NK-92 (cell line): Measurements from ENCODE around the gene KCNIP3.
"Not testable (repeated sequence)": the region's sequence is repeated elsewhere in the genome, so short reads cannot be mapped to it uniquely, and the experiment has no call there.

Experiments
- DNase-seq: peaks from one replicate; lab custom pipeline; 2025; ENCODE audit not compliant: unreplicated experiment; lab: John Stamatoyannopoulos, UW

KCNIP3 gene

DNA sequence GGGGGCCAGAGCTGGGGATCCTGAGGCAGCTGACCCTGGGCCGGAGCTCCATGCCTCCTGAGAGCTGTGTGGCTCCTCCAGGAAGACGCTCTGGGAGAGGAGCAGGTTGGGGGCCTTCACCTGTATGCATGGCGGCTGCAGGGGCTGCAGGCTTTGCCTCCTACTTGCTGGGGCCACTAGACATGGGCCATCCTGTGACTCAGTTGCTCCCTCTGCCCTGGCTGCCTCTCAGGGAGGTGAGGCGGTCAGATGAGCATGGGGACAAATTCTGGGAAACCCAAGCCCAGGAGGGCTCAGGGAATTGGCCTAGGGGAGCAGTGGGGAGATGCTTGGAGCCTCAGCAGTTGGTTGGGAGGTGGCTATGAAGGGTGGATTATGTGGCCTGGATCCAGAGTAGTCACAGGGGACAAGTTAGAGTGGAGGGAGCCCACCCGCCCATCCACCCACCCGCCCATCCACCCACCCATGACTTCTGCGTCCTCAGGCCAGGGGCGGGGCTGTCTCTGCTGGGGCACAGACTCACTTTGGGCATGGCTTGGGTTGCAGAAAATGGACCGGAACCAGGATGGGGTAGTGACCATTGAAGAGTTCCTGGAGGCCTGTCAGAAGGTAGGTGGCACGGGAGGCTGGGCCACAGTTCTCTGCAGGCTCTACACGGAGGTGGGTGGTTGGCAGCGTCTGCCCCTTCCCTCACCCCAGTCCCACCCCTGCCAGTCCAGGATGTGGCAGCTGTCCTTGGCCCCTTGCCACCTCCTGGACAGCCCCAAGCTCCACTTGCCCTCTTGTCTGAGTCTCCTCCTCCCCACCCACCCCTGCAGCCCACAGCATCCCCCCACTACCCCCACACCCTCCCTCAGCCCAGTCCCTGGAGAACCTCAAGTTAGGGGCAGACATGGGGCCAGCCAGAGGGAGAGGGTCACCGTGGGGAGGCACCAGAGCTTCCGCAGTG lies 85.8 kb downstream of the KCNIP3 start:
- DNase-seq, result no peak

DNA sequence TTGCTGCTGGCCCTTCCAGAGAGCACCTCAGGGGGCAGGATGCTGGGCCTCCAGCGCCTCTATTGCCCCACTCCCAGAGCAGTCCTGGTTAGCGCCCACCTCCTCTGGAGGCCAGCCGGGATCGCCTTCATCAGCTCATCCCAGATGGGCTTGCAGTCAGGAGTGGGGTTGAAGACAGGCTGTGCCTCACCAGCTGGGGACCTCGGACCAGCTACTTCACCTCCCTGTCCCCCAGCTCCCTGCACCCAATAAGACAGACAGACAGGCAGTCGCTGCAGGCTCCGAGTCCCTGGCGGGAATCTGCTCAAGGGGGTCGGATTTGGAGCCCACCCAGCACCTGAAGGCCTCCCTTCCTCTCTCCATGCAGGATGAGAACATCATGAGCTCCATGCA lies 86.5 kb downstream of the KCNIP3 start:
- no peak for DNase-seq

DNA sequence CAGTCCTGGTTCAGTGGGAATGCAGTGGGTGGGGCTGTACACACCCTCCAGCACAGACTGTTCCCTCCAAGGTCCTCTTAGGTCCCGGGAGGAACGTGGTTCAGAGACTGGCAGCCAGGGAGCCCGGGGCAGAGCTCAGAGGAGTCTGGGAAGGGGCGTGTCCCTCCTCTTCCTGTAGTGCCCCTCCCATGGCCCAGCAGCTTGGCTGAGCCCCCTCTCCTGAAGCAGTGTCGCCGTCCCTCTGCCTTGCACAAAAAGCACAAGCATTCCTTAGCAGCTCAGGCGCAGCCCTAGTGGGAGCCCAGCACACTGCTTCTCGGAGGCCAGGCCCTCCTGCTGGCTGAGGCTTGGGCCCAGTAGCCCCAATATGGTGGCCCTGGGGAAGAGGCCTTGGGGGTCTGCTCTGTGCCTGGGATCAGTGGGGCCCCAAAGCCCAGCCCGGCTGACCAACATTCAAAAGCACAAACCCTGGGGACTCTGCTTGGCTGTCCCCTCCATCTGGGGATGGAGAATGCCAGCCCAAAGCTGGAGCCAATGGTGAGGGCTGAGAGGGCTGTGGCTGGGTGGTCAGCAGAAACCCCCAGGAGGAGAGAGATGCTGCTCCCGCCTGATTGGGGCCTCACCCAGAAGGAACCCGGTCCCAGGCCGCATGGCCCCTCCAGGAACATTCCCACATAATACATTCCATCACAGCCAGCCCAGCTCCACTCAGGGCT lies 87.9 kb downstream of the KCNIP3 start:
- no peak for DNase-seq

DNA sequence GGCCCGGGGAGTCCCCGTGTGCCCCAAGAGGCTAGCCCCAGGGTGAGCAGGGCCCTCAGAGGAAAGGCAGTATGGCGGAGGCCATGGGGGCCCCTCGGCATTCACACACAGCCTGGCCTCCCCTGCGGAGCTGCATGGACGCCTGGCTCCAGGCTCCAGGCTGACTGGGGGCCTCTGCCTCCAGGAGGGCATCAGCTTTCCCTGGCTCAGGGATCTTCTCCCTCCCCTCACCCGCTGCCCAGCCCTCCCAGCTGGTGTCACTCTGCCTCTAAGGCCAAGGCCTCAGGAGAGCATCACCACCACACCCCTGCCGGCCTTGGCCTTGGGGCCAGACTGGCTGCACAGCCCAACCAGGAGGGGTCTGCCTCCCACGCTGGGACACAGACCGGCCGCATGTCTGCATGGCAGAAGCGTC lies 88.4 kb downstream of the KCNIP3 start:
- no peak for DNase-seq

DNA sequence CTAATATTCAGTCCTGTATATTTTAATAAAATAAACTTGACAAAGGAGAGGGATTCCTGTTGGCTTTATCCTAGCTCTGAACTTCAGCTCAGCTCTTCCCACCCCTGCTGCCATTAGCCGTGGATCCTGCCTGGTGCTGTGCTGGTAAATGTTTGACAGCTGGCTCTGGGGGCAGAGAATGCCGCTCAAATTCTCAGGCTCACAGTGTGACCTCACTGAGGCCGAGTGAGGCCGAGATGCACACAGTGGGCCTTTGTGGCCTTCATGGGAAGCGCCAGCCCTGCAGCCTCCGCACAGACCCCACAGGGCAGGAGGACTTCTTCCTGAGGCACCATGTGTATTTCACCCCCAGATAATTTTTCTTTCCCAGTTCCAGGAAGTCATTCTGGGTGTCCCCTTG lies 88.9 kb downstream of the KCNIP3 start:
- no peak for DNase-seq

DNA sequence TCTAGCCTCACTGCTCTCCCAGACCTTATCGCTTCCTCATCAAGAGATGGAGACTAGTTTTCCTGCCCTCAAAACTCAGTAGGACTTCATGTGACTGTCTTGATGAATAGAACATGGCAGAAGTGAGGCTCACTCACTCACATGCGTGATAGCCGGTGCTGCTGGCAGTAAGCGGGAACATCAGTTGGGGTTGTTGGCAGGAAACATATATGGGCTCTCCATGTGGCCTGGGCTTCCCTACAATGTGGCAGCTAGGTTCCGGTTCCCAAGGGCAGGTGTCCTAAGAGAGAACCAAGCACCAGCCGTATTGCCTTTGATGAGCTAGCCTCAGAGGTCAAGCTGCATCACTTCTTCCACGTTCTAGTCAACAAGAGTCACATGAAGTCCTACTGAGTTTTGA lies 90.2 kb downstream of the KCNIP3 start:
- DNase-seq, result no peak

DNA sequence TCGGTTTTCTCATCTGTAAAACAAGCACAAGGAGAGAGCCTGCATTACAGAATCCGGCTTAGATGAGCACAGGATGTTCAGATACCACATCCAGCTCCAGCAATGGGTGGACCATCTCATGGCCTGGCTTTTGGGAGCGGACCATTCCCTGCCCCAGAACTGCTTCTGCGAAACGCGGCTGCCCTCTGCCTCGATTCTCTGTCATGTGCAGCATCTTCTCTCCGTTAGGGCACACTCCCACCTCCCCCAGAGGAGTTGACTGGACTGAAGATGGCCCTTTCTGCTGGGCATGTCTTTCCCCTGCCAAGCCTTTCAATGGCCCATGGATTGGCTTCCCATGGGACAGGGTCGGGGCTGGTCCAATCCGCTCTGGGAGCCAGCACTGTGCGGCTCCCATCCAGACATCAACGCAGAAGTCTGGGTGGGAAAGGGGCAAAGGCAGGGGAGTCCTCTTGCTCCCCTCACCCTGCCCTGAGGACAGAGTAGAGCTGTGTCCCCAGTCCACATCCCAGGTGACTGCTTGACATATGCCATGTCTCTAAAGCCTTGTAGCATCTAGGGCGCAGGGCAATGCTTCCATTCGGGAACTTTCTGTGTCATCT lies 91.0 kb downstream of the KCNIP3 start:
- DNase-seq, result no peak

DNA sequence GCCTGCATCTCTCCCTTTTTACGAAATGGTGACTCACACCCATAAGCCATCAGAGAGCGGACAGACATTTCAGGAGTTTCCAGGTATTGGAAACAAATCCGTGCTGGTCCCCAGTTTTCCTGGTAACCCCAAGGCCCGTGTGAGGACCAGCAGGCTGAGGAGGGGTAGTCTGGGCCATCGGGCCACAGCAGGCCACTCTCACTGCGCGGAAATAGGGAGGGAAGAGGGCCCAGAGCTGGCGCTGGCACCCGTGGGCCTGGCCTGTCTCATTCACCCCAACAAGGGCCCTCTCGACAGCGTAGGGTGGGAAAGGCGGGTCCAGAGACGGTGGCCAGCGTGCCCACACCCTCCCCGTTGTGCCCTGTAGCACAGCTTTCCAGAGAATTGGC lies 91.7 kb downstream of the KCNIP3 start:
- DNase-seq, result no peak

DNA sequence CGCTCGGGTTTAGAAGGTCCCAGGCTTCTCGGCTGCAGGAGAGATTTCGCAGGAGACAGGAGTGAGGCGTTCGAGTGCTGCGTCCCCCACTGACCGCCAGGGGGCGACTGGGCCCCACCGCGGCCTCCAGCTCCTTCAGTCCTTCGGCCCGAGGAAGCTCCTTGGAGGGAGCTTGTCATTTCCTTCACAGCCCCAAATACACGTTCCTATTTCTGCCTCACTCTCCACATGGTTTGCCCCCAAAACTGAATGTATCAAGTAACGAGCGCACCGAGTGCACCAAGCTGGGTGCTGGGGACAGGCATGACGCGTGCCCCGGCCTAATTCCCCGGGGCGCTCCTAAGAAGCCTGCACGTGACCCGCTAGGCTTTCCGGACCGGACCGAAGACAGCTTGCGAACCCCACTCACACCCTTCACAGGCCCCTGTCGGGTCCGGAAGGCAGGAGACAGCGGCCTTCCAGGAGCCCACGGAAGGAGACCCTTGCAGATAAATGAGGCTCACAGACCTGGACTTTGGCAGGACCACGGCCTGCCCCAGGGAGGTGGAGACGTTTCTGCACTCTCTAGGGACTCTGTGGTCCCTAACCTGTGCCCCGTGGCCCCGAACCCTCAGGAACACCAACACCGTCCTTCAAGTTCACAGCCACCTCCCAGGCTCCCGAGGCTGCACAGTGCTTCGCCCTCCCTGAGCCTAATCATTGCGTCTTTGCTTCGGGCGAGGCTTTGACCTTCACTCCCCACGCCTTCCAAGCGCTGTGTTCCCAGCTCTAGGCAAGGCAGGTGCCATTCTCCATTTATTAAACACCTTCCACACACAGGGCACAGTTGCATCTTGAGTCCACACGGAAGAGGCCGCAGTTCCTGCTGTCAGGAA lies 92.3 kb downstream of the KCNIP3 start:
- DNase-seq, result no peak

DNA sequence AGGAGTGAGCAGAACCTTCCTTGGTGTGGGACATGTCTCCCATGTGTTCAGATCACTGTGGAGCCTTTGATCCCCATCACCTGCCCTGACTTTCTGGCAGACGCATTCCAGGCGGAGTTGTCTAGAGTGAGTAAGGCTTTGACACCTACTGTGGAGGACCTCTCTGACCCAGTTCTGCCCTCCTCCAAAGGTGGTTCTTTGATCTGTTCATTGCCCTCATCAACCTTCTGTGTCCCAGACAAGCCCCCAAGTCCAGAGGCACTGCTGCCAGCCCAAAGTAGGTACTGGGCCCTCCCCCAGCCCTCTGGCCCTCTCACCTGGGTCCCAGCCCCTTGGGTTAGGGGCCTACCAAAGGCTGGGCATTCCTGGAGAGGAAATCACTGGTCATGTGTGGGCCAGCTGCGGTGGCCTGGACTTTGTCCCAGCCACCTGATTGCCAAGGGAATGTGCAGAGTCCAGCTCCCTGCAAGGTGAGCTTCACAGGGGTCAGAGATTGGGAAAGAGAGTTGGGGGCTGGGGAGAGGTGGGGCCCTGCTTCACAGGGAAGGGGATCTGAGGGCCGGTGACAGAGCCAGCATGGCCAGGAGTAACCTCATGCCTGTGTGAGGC lies 93.2 kb downstream of the KCNIP3 start:
- no peak for DNase-seq

DNA sequence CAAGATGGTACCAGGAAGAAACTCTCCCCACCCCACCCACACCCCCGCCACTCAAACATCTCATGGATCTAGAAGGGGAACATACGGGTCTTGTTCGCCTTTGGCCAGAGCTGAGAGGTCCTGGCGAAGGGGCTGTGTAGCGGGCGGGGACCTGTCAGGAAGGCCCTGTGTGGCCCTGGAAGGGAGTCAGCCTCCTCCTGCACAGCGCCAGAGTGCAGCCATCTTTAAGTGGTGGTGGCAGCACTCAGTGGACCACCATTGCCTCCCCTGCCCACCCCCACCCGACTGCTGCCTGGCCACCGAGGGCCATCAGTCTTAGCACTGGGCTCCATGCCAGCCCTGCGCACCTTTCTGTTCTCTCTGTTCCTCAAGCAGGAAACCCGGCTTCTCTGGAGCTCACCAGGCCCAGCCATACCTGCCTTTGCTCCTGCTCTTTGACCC lies 93.8 kb downstream of the KCNIP3 start:
- no peak for DNase-seq

DNA sequence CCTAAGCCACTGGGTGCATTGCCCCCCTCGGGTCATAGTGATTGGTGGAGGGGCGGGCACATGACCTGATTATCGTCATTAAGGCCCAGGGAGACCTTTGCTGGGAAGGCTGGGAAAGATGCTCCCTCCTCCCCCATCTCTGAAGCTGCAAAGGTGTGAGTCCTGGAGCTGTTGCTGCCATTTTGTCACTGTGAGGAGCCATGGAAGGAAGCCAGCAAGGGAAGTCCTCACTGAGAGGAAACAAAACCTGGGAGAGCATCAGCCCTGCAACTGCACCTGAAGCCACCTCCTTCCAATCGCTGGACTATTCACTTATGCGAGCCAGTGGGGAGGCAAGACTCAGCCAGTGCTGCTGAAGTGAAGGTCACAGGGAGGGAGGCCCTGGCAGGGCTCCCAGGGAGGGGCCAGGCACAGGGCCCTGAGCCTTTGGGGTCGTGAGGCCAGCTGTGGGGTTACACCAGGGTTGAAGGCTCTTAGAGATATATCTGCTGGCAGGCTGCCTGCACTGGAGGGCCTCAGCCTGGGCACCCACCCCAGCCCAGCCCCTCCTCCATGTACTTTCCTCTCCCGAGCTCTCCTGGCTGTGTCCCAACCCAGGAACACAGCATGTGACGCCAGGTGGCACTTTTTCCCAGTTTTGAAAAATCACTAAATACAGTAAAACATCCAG lies 94.6 kb downstream of the KCNIP3 start:
- DNase-seq, result no peak

DNA sequence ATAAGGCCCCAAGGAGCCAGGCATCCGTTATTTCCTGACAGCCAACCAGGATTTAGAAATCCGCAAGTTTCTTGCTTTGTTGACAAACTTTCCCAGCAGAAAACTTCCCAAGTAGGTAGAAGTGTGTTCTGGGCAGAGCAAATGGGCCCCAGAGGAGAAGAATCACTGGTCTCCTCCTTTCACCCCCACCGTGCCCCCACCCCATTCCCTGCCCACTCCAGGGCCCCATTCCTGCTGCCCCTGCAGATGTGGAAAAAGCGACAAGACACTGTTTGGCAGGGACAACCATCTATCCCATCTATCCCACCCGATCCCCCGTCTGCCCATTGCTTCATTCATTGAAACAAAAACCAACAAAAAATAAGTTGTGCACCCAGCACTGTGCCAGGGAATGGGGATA lies 95.2 kb downstream of the KCNIP3 start:
- no peak for DNase-seq

DNA sequence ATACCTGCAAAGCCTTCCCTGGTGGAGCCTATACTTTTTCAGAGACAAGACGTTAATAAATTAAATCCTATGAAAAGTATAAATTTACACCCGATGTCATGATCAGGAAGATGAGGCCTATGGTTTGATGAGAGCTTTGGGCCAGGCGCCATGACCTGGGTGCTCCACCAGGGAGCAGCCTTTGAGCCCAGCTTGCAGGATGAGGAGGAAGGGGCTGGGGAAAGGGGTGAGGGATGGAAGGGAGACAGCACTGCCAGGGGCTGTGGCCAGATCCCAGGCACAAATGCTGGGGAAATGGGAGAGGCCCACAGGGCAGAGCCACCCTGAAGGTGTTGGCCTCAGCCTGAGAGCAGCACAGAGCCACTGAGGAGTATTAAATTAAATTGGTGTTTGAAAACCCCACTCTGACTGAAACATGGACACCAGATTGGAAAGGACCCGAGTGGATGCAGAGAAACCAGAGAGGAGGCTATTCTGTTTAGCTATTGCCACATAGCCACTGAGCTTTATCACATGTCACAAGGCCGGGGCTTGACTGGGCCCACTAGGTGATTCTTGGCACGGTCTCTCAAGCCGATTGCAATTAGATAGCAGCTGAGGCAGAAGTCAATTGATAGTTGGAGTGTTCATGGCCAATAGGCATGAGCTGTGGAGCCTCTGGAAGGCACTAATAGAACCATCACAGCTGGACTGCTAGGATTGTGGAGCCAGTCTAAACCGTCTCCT lies 95.7 kb downstream of the KCNIP3 start:
- no peak for DNase-seq

DNA sequence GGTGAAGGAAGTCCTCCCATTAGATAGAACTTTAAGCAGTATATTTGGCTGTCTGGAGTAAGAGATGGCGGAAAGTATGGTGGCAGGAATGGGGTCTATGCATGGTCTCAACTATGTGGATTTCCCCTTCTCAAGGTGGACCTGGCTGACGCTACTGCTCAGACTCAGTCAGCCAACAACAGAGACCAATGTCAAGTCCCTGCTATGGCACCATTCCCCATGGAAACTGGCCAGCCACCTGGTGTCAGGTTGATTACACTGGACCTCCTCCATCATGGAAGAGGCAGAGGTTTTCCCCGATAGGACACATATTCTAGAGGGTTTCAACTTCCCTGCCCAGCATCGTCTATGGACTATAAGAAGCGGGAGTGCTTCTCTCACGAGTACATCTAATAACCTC lies 96.8 kb downstream of the KCNIP3 start:
- DNase-seq, result no peak

DNA sequence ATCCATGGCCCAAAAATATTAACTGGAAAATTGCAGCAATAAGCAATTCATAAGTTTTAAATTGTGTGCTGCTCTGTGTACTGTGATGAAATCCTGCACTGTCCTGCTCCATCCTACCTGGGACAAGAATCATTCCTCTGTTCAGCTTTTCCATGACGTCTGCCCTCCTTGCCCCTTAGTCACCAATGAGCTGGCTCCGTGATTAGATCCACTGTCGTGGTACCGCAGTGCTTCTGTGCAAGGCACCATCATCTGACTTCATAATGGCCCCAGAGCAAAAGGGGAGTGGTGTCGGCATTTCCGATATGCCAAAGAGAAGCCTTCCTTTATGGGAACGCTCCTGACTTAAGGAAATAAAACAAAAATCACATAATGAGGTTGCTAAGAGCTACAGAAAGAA lies 101.9 kb downstream of the KCNIP3 start:
- DNase-seq, result no peak

DNA sequence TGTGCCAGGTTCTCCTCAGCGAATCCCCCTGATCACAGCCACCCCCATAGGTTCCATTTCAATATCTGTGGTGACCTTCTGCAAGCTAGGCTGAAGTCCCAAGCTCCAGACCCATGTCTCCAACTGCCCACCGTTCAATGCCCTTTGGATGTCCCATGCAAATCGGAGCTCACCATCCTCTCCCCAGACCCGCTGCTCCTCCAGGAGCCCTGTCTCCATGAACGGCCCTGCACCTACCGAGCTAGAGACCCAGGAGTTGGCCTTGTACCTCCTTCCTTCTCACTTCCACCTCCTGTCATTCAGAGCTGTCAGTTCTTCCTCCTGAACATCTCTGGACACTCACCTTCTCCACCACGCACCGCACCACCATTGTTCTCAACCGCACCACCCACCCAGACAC lies 104.3 kb downstream of the KCNIP3 start:
- DNase-seq, result no peak

DNA sequence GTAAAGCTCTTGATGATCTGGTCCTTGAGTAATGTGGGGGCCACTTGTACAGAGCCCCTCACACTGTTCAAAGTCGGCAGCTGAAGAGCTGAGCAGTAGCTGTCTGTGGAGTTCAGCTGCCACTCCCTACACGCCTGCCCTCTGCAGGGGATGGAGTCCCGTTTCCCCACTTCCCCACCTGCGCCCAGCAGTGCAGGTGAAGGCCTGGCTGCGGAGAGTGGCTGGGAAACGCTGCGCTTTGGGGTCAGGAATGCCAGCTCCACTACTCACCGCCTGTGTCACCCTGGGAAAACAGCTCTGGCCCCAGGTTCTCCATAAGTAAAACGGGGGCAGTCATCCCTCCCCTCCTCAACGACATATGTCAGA lies 104.8 kb downstream of the KCNIP3 start:
- DNase-seq, result not testable (repeated sequence)
